WTC11 (cell line): ENCODE measurements around the gene TERF2IP.

Source experiments
- ATF3 ChIP-seq: sonication (generic); formaldehyde crosslinking; conservative IDR thresholded peaks from 2 replicates; pipeline ENCODE4 v1.8.1; 2022; ENCODE audit warnings: mild to moderate bottlenecking, missing genetic modification reagents
- CBFB ChIP-seq: sonication (generic); formaldehyde crosslinking; IDR thresholded peaks from 2 replicates; pipeline ENCODE4 v1.8.1; 2022; ENCODE audit warnings: mild to moderate bottlenecking, low read depth, missing genetic modification reagents
- CREB1 ChIP-seq: sonication (generic); formaldehyde crosslinking; IDR thresholded peaks from 2 replicates; pipeline ENCODE4 v1.8.0; 2023; ENCODE audit warnings: mild to moderate bottlenecking, missing genetic modification reagents
- CTCF ChIP-seq: fragments of 200-600 bp; IDR thresholded peaks from 2 replicates; pipeline ENCODE4 v1.8.0; 2022; ENCODE audit warnings: antibody characterized with exemption
- E2F4 ChIP-seq: sonication (generic); formaldehyde crosslinking; IDR thresholded peaks from 2 replicates; pipeline ENCODE4 v1.8.1; 2022; ENCODE audit warnings: low read depth, mild to moderate bottlenecking, moderate library complexity, missing genetic modification reagents, borderline replicate concordance
- NFYB ChIP-seq: sonication (generic); formaldehyde crosslinking; conservative IDR thresholded peaks from 2 replicates; pipeline ENCODE4 v1.8.0; 2022; ENCODE audit warnings: low read depth, missing genetic modification reagents
- NR3C1 ChIP-seq: sonication (generic); formaldehyde crosslinking; conservative IDR thresholded peaks from 2 replicates; pipeline ENCODE4 v1.8.1; 2023; ENCODE audit warnings: low read depth, mild to moderate bottlenecking, missing genetic modification reagents
- SMAD3 ChIP-seq: sonication (generic); formaldehyde crosslinking; IDR thresholded peaks from 2 replicates; pipeline ENCODE4 v1.8.0; 2022; ENCODE audit warnings: missing genetic modification reagents, mild to moderate bottlenecking, borderline replicate concordance
- SP1 ChIP-seq: sonication (generic); formaldehyde crosslinking; conservative IDR thresholded peaks from 2 replicates; pipeline ENCODE4 v1.8.1; 2022; ENCODE audit warnings: missing genetic modification reagents
- STAT6 ChIP-seq: sonication (generic); formaldehyde crosslinking; conservative IDR thresholded peaks from 2 replicates; pipeline ENCODE4 v1.8.1; 2023; ENCODE audit warnings: mild to moderate bottlenecking, low read depth, missing genetic modification reagents, moderate library complexity
- TCF7 ChIP-seq: sonication (generic); formaldehyde crosslinking; IDR thresholded peaks from 2 replicates; pipeline ENCODE4 v1.8.0; 2022; ENCODE audit warnings: mild to moderate bottlenecking, low read depth, missing genetic modification reagents, moderate library complexity
- ZNF425 ChIP-seq: fragments of 250-450 bp; sonication (Bioruptor Pico); conservative IDR thresholded peaks from 2 replicates; pipeline ENCODE4 v1.9.0; 2021; ENCODE audit warnings: mild to moderate bottlenecking
- ZSCAN18 ChIP-seq: fragments of 250-450 bp; sonication (Bioruptor Pico); IDR thresholded peaks from 2 replicates; pipeline ENCODE4 v2.1.2; 2022; ENCODE audit warnings: mild to moderate bottlenecking, moderate library complexity

- TF ChIP-seq SP1 (CRISPR knock-in tag) = no peak
- TF ChIP-seq CBFB = no peak
- no peak for TF ChIP-seq STAT6
- no peak for TF ChIP-seq CREB1 (CRISPR knock-in tag)
- TF ChIP-seq ATF3 (CRISPR knock-in tag) = no peak
- TF ChIP-seq SMAD3 (CRISPR knock-in tag) = no peak
- TF ChIP-seq CTCF = no peak
- TF ChIP-seq ZNF425 = no peak
- no peak for TF ChIP-seq NFYB (CRISPR knock-in tag)
- no peak for TF ChIP-seq TCF7 (CRISPR knock-in tag)
- TF ChIP-seq NR3C1 (CRISPR knock-in tag) = no peak
- no peak for TF ChIP-seq E2F4 (CRISPR knock-in tag)
- TF ChIP-seq ZSCAN18 (CRISPR knock-in tag) = no peak
Observed at GRCh38 chr16:75615619-75616018, 32.0 kb upstream of the TERF2IP start.
